ENCODE measurements around the gene PDGFRB. TPM values are rescaled to one million over a fixed set of nuclear protein-coding genes. Genes with fewer than 3 reads are reported as not detected.

PDGFRB gene
- total RNA-seq, 1 donor from 2014 or later: 39.7 TPM

GRCh38 chr5:150186137-150186536, 30.5 kb upstream of the PDGFRB start:
- Histone ChIP-seq H3K9me3 (replicated peaks) (no peaks in the 10 kb centered on the region), H3K4me1 (peaks cover 18% of the 10 kb centered on the region), H3K27ac (replicated peaks) (no peak overlapping the region), H3K27me3 (ENCODE audit: low read depth) (peaks cover 35% of the 10 kb centered on the region), H3K36me3 (no peaks in the 10 kb centered on the region), H3K4me3 (no peak overlapping the region)
- DNase-seq: no peak
- intact Hi-C loops (cut with micrococcal nuclease): no loop called here
- no peak for TF ChIP-seq CTCF (IDR thresholded peaks at IDR 0.05; ENCODE audit: borderline replicate concordance)

GRCh38 chr5:150184990-150185912, 29.6 kb upstream of the PDGFRB start:
- no peaks in the 10 kb centered on the region for H3K36me3 ChIP-seq
- H3K4me3 ChIP-seq: no peak overlapping the region
- no peak overlapping the region for H3K27ac ChIP-seq (replicated peaks)
- no peak for TF ChIP-seq CTCF (IDR thresholded peaks at IDR 0.05; ENCODE audit: borderline replicate concordance)
- intact Hi-C loops (cut with micrococcal nuclease): no loop called here
- DNase-seq: no peak
- peaks cover 26% of the 10 kb centered on the region for H3K4me1 ChIP-seq
- H3K27me3 ChIP-seq (ENCODE audit: low read depth): peaks cover 26% of the 10 kb centered on the region
- H3K9me3 ChIP-seq (replicated peaks): no peaks in the 10 kb centered on the region

- H3K36me3 ChIP-seq: no peaks in the 10 kb centered on the region
- no peak overlapping the region for H3K4me3 ChIP-seq
- no peaks in the 10 kb centered on the region for H3K9me3 ChIP-seq (replicated peaks)
- intact Hi-C loops (cut with micrococcal nuclease): no loop called here
- peaks cover 26% of the 10 kb centered on the region for H3K4me1 ChIP-seq
- TF ChIP-seq CTCF (IDR thresholded peaks at IDR 0.05; ENCODE audit: borderline replicate concordance): no peak
- H3K27me3 ChIP-seq (ENCODE audit: low read depth): peaks cover 14% of the 10 kb centered on the region
- H3K27ac ChIP-seq (replicated peaks): no peak overlapping the region
- no peak for DNase-seq
Observed at GRCh38 chr5:150184006-150184405, 28.4 kb upstream of the PDGFRB start.

GRCh38 chr5:150183436-150183835, 27.8 kb upstream of the PDGFRB start:
- TF ChIP-seq CTCF (IDR thresholded peaks at IDR 0.05; ENCODE audit: borderline replicate concordance): no peak
- peaks cover 8% of the 10 kb centered on the region for H3K27me3 ChIP-seq (ENCODE audit: low read depth)
- H3K4me3 ChIP-seq: no peak overlapping the region
- no peak for DNase-seq
- H3K9me3 ChIP-seq (replicated peaks): no peaks in the 10 kb centered on the region
- H3K4me1 ChIP-seq: peaks cover 26% of the 10 kb centered on the region
- H3K36me3 ChIP-seq: no peaks in the 10 kb centered on the region
- intact Hi-C loops (cut with micrococcal nuclease): no loop called here
- H3K27ac ChIP-seq (replicated peaks): no peak overlapping the region

- peaks cover 26% of the 10 kb centered on the region for H3K4me1 ChIP-seq
- H3K4me3 ChIP-seq: no peak overlapping the region
- no peaks in the 10 kb centered on the region for H3K9me3 ChIP-seq (replicated peaks)
- intact Hi-C loops (cut with micrococcal nuclease): no loop called here
- no peak overlapping the region for H3K27ac ChIP-seq (replicated peaks)
- no peak for TF ChIP-seq CTCF (IDR thresholded peaks at IDR 0.05; ENCODE audit: borderline replicate concordance)
- peaks cover 1% of the 10 kb centered on the region for H3K27me3 ChIP-seq (ENCODE audit: low read depth)
- H3K36me3 ChIP-seq: no peaks in the 10 kb centered on the region
- DNase-seq: no peak
Observed at GRCh38 chr5:150182774-150183173, 27.1 kb upstream of the PDGFRB start.
